Central memory CD4-positive, alpha-beta T cell (primary cell): ENCODE measurements around the gene IFNL1.
A peak's percentile ranks its signal among the peaks of the same experiment; 100 is the strongest.
"Not testable (repeated sequence)": the region's sequence is repeated elsewhere in the genome, so short reads cannot be mapped to it uniquely, and the experiment has no call there.

Experiments
- DNase-seq: peaks from one replicate; pipeline ENCODE4 v3.0.0; 2022

Gene IFNL1

GRCh38 chr19:39270036-39270871 lies 26.0 kb upstream of the IFNL1 start:
- DNase-seq: no peak

- not testable (repeated sequence) for DNase-seq
Measured at GRCh38 chr19:39273859-39274258, 22.3 kb upstream of the IFNL1 start.

GRCh38 chr19:39275578-39275977 lies 20.6 kb upstream of the IFNL1 start:
- DNase-seq: no peak

GRCh38 chr19:39276740-39277139 lies 19.5 kb upstream of the IFNL1 start:
- no peak for DNase-seq

- DNase-seq: no peak
Measured at GRCh38 chr19:39277598-39277997, 18.6 kb upstream of the IFNL1 start.

- DNase-seq: no peak
Measured at GRCh38 chr19:39282021-39282420, 14.2 kb upstream of the IFNL1 start.

GRCh38 chr19:39284032-39284431 lies 12.2 kb upstream of the IFNL1 start:
- DNase-seq: no peak

- no peak for DNase-seq
Measured at GRCh38 chr19:39293394-39293793, 2.8 kb upstream of the IFNL1 start.

- DNase-seq: no peak
Measured at GRCh38 chr19:39296906-39297305, 699 bp downstream of the IFNL1 start.

- peak; percentile 63 for DNase-seq
Measured at GRCh38 chr19:39297931-39298634, 1.9 kb downstream of the IFNL1 start.

GRCh38 chr19:39299404-39299803 lies 3.2 kb downstream of the IFNL1 start:
- DNase-seq: peak; percentile 36

- no peak for DNase-seq
Measured at GRCh38 chr19:39299832-39300231, 3.6 kb downstream of the IFNL1 start.

GRCh38 chr19:39301021-39301420 lies 4.8 kb downstream of the IFNL1 start:
- DNase-seq: no peak

- no peak for DNase-seq
Measured at GRCh38 chr19:39301562-39301961, 5.4 kb downstream of the IFNL1 start.

- no peak for DNase-seq
Measured at GRCh38 chr19:39303373-39304184, 7.4 kb downstream of the IFNL1 start.

GRCh38 chr19:39304185-39304513 lies 7.9 kb downstream of the IFNL1 start:
- no peak for DNase-seq

GRCh38 chr19:39304701-39305571 lies 8.7 kb downstream of the IFNL1 start:
- no peak for DNase-seq

GRCh38 chr19:39306075-39306474 lies 9.9 kb downstream of the IFNL1 start:
- DNase-seq: no peak

GRCh38 chr19:39307046-39307821 lies 11.0 kb downstream of the IFNL1 start:
- DNase-seq: no peak

GRCh38 chr19:39307822-39308530 lies 11.8 kb downstream of the IFNL1 start:
- no peak for DNase-seq
